NCI-H82 (cell line): ENCODE measurements around the gene DIO3.

Source experiments
- DNase-seq: peaks from one replicate; lab custom pipeline; 2025; lab: John Stamatoyannopoulos, UW

DIO3 gene

DNA sequence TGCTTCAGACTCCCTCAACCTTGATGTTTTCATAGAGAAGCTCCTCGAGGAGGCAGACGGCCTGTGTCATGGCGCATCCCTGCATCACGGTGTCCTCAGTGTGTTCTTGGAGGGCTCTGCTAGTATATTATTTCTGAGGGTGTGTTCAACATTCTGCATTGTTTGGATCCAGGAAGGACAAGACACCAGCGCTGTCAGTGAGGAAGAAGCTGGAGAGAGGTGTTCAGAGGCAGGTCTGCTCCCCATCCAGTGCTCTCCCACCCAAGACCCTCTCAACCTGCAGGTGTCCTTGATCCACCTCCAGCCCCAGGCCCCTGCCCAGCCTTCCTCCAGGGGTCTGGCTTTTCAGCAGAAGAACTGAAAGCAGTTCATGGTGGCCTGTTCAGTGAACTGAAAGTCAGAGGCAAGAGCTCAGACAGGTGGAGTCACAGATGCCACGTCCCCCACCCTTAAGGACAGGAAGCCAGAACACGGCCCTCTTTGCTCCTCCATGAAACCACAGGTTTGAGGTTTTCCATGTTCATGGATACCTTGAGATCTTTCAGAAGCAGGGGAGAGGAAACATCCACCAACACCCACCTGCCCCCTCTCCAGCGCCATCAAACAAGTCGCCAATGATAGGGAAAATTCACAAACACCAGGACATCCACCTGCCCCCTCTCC is 37.4 kb downstream of the DIO3 start:
- DNase-seq = no peak

DNA sequence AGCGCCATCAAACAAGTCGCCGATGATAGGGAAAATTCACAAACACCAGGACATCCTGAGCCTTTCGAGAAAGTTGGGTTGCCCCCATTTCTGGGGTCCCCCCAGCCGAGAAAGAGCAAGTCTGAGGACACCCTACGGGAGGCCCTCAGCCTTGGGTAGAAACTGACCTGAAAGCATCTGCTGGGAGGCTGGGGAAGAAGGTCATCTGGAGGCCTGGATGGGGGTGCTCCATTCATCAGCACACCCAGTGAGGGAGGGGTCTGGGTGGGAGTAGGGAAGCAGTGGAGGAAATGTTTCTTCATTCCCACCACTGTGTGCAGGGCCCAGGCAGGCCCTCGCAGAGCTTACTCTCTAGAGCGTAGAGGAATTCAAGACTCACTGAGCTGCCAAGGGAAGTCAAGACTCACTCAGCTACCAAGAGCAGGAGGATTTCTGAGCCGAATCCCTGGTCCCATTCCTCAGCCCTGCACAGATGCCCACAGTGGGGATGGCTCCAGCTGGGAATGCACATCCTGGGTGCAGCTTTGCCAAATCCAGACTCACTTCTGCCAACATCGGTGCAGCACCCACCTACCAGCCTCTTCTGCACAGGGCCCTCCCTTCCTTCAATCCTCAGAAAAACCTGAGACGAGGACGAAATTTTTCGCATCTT is 38.1 kb downstream of the DIO3 start:
- no peak for DNase-seq

DNA sequence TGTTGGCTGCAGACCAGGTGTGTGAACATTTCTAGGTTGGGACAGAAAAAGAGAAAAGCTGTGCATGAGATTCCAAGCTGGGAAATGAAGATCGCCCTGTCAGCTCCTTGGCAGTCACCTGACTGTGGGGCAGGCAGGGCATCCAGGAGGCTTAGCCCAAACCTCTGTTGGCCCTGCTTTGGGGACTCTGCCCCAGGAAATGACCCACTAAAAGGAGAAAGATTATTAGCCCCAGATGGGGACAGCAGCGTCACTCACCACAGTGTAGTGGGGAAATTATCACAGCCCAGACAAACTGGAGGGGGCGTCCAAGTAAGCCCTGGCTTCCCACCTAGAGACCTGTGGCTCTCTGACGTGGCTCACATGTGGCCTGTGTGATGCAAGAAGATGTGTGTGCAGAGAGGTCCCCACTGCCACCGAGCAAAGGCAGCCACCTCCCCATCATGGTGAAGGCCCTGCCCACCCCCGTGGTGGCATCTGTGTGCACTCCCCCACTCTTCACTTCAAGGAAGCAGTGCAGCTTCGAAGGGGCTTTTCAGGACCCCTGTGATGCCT is 39.1 kb downstream of the DIO3 start:
- DNase-seq = no peak

DNA sequence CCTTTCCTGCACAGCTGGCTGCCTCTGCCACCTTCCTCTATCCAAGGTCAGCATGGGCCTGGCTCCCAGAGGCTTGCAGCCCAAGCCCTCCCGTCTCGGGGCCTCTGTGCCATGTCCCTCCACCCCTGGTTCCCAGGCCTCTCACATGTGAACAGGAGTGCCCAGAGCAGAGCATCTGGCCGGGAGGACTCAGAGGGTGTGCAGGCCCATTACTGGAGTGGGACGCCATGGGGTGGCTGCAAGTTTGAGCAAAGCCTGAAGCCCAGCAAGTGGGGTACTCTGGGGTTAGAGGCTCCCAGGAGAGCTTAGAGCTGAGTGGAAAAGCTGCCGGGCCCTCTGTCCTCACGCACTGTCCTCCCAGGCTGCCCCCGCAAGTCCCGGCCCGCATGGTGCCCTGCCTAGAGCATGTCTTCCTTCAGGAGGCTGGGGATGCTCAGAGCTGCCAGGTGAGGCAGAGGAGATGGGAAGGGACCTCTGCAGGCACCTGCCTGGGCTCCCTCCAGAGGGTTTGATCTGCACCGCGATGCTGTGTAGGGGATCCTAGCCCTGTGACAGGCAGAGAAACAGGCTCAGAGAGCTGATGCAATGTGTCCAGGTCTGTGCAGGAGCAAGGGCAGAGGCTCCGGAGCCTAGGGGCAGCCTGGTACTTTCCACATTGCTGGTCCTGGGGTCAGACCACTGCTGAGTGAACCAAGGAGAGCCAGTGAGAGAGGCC is 39.8 kb downstream of the DIO3 start:
- DNase-seq = no peak

DNA sequence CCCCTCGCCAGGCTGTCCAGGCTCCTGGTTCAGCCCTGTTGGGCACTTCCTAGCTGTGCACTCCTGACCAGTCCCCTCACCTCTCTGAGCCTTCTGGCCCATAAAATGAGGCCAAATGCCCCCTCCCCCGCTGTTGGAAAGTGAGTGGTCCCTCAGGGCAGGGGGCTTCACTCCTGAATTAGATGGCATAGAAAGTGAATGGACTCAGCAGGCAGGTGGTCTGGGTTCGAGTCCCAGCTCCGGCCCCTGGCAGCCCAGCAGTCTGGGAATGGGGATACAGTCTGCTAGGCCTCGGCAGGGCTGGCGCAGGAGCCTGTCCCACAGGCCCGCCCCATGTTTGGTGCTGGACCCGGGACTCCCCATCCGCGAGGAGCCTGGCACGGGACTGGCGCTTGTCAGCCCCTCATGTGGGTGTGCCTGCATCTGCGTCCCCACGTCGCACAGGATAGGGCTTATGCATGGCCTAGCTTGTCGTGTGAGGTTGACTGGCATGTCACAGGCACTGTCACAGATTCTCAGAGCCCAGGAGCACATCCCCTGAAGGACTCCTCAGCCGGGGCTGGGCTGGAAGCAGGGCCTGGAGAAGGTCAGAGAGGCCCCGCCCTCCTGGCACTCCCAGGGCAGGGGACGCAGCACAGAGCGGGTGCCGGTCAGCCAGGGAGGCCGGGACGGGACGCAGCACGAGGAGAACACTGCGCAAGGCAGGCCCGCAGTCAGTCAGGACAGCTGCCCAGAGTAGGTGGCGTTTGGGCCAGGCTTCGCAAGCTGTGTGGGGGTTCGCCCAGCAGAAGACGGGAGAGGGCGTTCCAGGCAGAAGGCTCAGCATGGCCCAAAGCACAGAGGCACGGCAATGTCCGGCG is 40.5 kb downstream of the DIO3 start:
- DNase-seq = no peak

DNA sequence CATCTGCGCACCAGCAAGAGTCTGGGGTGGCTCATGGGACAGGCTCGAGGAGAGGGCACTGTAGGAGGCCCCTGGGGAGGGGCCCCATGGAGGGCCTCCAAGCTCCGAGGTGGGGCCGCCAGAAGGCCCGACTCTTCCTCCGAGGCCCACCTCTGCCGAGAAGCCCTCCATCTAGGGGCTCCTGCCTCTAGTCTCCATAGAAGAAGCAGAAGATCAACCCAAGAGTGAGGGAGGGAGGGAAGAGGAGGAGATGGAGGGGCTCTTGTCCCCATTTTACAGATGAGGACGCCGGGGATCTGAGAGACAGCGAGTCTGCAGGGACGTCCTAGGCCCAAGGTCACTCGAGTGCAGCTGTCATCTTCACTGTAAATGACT is 41.2 kb downstream of the DIO3 start:
- DNase-seq = no peak

DNA sequence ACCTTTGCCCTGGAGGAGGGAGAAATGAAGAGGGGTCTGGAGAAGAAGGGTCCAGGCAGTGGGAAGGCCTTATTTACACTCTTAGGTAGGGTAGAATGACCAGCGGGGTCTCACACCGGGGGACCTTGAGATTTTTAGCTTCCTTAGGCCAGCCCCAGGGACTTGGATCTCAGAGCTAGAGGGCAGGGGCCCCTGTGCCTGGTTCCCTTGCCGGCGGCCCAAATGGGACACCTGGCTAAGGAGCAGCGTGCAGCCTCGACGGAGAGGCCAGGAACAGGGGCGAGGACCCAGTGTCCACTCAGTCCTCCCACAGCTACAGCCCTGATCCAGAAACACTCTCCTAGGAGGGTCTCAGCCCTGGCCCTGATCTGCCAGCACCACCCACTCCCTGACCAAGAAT is 41.8 kb downstream of the DIO3 start:
- DNase-seq = no peak

DNA sequence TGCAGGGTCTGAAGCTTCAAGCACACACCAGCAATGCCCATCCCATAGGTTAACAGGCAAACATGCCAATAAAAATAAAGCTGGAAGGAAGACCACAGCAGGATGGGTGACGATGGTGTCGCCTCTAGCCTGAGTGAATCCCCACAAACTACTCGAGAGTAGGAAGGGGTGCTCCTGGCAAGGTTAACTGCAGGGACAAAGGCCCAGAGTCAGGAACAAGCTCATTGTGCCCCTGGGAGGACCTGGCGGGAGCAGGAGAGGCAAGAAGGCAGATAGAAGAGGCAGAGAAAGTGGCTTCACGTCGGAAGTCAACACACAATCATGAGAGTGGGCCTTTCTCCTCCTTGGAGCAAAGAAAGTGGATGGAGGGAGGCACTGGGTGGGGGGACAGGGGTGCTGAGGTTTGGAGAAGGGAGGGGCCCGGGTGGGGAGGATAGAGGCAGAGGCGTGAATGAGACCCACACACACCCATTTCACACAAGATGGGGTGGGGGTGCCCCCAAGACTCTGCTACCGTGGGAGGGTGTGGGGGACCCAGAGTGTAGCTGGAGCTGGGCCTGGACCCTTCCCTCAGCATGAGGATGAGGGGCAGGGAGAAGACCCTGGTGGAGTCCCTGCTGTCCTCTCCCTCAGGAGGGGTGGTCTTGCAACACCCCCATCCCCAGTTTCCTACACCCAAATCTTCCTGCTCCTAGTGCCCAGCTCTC is 43.1 kb downstream of the DIO3 start:
- no peak for DNase-seq

DNA sequence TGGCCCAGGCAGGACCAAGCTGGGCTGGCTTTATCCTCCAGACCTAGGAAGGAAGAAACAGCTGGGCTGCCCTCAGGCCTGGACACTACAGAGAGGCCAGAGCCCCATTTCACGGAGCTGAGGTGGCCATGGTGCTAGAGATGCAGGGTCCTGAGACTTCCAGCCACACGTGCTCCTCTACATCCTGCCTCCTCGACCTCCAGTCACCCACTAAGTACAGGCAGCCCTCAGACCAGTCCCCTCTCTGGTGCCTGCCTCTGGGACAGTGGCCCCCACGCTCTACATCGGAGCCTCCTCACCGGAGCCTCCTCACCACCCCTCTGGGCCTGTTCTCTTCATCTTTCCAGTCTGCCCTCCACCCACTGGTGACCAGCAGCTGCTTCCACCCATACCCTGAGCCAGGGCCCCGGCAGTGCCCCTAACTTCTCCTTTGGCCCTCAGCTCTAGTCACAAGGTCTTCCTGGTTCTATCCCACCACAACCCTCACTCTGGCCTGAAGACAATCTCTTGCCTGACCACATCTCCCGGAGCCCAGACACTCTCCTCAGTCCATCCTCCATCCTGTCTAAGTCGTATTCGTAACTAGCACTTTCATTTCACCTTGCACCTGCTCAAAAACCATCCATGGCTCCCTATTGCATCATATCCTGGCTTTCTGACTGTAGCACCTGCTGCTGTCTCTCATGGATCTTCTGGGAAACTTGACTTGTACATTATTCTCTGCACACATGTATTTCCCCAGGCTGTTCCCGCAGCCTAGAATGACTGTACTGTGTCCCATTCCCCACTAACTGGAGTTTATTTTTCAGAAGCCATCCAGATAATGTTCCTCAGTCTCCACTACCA is 43.9 kb downstream of the DIO3 start:
- DNase-seq = no peak

DNA sequence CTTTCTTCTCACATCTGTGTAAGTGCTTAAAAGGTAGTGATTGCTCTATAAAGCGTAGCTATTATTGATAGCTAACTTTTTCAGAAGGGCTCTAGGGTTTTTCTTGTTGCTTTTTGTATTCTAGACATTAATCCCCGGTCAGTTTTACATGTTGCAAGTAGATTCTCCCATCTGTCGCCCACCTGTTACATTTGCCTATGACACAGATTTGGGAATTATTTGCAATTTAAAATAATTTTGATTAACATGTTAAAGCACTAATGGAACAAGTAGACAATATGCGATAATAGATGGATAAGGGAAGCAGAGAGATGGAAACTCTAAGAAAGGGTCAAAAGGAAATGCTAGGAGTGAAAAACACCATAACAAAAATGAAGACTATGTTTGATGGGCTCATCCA is 44.5 kb downstream of the DIO3 start:
- no peak for DNase-seq
